GM12892 (cell line): ENCODE results near the gene FAM234B.
A peak's percentile ranks its signal among the peaks of the same experiment; 100 is the strongest.
"Not testable (repeated sequence)": the region's sequence is repeated elsewhere in the genome, so short reads cannot be mapped to it uniquely, and the experiment has no call there.

ENCODE experiments used
- DNase-seq: peaks from one replicate; pipeline ENCODE4 v3.0.0; 2011; ENCODE audit not compliant: insufficient read length
- FAIRE-seq: peaks from 2 replicates; lab custom pipeline; 2011; peaks lifted over from hg19 to GRCh38; lab: Jason Lieb, UNC
- POLR2A ChIP-seq: IDR thresholded peaks from 2 replicates; pipeline ENCODE4 v1.6.1; 2011; ENCODE audit warnings: low read depth, low read length, control low read depth
- POLR2AphosphoS5 ChIP-seq: IDR thresholded peaks from 2 replicates; pipeline ENCODE4 v1.6.1; 2011; ENCODE audit warnings: low read depth, low read length, control low read depth
- TAF1 ChIP-seq: IDR thresholded peaks from 2 replicates; pipeline ENCODE4 v1.6.1; 2011; ENCODE audit warnings: low read depth, mild to moderate bottlenecking, control low read depth, low read length, borderline replicate concordance

Gene FAM234B

DNA sequence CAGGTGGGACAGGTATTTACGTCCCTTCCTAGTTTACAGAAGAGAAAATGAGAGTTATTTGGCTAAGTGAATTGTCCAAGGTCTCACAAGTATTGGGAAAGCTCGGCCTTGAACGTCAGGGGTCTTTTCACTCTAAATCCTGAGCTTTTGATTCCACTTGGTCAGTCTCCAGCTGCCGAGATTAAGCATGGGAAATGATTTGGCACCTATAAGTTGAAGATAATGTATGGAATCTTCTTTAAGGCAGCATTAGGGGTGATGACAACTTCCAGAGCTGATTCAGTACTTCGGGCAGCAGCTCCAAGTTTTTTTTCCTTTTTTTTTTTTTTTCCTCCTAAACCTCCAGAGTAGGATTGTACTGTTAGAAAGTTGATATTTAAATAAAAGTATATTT is 722 bp downstream of the FAM234B start:
- TF ChIP-seq POLR2A (no peak), TAF1 (no peak), POLR2AphosphoS5 (no peak)
- DNase-seq (no peak), FAIRE-seq (no peak)

DNA sequence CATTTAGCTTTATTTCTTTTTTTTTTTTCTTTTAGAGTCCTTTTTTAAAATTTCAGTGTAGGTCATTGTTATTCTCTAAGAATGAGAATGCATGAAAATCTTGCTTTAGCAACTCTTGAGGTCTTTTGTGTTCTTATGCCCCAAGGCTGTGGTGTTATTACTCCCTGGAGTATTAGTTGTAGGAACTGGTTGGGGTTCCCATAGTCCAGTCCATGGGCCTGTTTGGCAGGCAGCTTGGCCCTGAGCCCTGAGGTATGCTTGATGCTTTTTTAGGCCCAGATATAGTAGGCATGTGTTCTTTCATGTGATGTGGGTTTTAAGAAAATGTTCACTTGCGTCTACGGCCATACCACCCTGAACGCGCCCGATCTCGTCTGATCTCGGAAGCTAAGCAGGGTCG is 1.6 kb downstream of the FAM234B start:
- FAIRE-seq: no peak

DNA sequence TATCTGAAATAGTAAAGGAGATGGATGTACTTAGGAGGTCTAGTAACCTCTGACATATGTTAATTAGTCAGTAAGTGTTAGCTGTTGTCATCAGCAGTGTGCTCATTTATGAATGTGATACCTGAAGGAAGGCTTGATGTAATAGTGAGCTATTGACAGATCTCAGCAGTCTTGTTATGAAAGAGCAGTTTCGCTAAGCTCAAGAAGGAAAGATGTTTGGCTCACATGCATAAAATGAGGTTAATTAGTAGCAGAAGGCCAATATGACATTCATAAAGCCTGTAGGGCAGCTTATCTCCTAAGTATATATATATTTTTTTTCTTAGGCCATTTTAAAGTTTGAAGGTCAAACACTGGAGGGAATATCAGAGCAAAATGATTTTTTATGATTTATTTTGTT is 2.8 kb downstream of the FAM234B start:
- DNase-seq (no peak), FAIRE-seq (no peak)
- TF ChIP-seq TAF1: no peak
- no peak for TF ChIP-seq POLR2AphosphoS5
- TF ChIP-seq POLR2A: no peak

More for the DNA sequence above, 1.6 kb downstream of the FAM234B start:
- no peak for DNase-seq
- TF ChIP-seq TAF1 (no peak), POLR2A (no peak), POLR2AphosphoS5 (no peak)

DNA sequence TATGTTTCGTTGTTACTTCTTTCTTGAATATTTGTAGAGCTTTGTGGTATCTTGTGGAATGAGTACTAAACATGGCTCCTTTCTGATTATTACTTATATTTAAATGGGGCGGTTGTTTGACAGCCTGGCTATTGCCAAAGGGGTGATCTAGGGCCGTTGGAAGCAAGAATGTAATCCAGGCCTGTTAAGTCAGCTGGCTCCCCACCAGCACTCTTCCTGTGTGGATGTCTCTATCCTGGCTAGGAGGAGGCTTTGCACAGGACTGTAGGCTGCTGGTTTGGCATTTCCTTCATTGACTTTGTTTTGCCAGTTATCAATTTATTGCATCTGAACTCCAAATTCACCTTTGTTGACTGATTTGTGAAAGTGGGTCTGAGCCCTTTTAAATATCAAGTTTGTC is 5.6 kb downstream of the FAM234B start:
- TF ChIP-seq TAF1: no peak
- FAIRE-seq (no peak), DNase-seq (no peak)

DNA sequence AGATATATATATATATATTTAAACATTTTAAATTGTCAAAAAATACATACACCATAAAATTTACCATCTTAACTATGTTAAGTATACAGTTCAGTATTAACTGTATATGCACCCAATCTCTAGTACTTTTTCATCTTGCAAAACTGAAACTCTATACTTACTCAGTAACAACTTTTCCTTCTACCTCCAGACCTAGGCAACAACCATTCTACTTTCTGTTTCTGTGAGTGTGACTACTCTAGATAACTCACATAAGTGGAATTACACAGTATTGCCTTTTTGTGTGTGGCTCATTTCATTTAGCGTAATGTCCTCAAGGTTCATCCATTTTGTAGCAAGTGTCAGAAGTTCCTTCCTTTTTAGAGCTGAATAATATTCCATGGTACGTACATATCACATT is 8.2 kb downstream of the FAM234B start:
- FAIRE-seq (no peak), DNase-seq (no peak)
- no peak for TF ChIP-seq TAF1
- no peak for TF ChIP-seq POLR2A
- no peak for TF ChIP-seq POLR2AphosphoS5

DNA sequence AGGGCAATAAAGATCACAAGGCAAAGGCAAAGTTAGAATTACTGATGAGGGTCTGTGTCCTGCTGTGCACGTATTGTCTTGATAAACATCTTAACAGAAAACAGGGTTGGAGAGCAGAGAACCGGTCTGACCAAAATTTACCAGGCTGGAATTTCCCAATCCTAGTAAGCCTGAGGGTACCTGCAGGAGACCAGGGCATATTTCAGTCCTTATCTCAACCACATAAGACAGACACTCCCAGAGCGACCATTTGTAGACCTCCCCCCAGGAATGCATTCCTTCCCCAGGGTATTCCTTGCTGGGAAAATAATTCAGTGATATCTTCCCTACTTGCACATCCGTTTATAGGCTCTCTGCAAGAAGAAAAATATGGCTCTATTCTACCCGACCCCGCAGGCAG is 9.4 kb downstream of the FAM234B start:
- not testable (repeated sequence) for FAIRE-seq

DNA sequence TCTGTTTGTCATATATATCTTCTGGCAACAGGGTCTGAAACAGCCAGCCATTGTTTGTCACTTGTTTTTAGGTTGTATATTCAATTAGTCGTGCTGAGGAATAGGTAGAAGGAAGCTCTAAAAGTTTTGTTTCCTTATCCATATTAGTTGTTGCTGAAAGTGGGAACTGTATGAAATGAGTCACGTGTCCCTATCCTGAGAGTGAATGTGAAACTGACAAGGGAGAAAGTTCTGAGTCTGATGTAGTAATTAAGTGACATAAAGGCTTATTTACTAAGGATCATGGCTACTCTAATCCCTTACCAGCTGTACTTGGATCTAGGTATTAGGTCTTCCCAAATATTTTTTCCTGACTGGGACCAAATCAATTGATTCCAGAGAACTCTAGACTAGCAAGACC is 16.4 kb downstream of the FAM234B start:
- FAIRE-seq: peak; percentile 64
- no peak for DNase-seq
- TF ChIP-seq TAF1 (no peak), POLR2AphosphoS5 (no peak), POLR2A (no peak)

More for the DNA sequence above, 9.4 kb downstream of the FAM234B start:
- DNase-seq: not testable (repeated sequence)

DNA sequence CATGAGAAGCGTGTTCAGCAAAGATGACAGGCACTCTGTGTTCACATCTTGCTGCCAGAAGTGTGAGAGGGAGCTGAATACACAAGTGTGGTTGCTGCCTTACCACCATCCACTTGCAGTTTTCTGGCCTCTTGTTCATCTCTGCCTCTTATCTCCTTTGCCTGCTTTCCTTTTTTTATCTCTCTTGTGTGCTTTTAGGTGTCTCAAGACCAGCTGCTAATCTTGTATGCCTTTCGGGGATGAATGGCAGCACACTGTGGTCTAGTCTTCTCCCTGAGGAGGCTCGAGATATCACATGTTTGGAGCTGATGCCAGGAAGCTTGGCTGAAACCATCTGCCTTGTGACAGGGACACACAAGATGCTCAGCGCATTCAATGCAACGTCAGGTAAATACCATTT is 17.2 kb downstream of the FAM234B start:
- FAIRE-seq (no peak), DNase-seq (no peak)
- TF ChIP-seq TAF1 (no peak), POLR2AphosphoS5 (no peak), POLR2A (no peak)

DNA sequence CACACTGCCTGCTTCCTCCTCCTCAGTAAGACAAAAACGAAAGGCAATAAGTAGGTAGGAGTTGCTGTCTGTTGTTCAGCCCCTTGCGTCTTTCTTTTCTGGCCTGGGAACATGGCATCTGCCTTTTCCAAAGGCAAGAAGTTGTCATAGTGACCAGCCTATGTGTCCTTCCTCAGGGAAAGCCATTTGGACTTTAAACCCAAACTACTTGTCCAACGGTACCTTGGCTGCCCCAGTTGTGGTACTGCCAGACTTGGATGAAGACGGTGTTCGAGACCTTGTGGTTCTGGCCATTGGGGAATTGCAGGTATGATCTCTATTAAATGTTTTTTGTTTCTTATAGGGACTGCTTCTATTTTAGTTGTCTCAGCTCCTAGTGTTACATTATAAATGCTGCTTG is 18.5 kb downstream of the FAM234B start:
- FAIRE-seq (no peak), DNase-seq (no peak)
- TF ChIP-seq POLR2A: no peak
- no peak for TF ChIP-seq TAF1
- no peak for TF ChIP-seq POLR2AphosphoS5

DNA sequence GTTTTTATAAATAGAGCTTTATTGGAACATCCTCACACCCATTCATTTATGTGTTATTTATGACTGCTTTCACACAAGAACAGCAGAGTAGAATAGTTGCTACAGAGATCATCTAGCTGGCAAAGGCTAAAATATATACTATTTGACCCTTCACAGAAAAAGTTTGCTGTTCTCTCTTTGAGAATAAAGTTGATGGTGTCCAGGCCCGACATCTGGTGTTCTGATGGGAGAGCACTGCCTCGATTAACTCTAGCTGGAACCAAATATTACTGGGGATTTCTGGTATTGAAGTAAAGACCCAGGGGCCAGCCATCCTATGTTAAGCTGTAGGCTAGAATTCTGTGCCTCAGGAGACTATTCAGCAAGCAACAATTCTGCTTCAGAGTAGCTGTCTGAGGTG is 21.8 kb downstream of the FAM234B start:
- no peak for DNase-seq
- TF ChIP-seq TAF1 (no peak), POLR2A (no peak), POLR2AphosphoS5 (no peak)
- FAIRE-seq: no peak

DNA sequence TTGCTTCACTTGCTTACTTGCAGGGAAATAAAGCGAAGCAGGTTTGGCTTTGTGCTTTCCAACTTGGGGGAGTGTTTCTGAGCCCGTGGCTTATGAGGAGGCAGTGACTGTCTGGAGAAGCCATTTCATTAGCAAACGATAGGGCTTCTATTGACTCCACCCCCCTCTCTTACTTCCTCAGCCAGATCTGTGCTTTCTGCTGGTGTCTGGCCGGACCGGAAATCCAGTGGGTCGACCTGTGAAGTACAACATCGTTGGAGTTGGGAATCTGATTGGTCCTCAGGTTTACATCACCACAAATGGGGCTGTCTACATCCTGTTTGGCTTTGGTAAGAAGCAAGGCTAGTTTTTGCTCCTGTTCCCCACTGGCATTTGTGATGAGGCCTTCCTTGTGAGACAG is 22.3 kb downstream of the FAM234B start:
- no peak for DNase-seq
- FAIRE-seq: no peak
- TF ChIP-seq TAF1 (no peak), POLR2AphosphoS5 (no peak), POLR2A (no peak)

DNA sequence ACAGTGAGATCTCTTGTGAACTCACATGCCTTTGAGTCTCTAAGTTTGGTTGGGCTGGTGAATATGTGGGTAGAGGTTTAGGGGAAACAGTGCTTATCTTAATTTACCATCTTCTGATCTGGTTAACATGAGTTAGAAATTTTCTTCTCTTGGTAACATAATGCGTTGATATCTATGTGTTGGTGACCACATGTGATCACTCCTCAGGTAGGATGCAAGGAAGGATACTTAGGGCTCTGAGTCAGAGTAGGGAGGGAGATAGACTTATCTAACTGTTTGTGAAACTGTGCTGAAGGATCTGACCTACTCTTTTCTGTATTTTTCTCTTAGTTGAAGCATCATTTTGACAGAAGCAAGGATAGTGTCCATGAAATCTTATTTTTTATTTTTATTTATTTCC is 23.1 kb downstream of the FAM234B start:
- DNase-seq (no peak), FAIRE-seq (no peak)

DNA sequence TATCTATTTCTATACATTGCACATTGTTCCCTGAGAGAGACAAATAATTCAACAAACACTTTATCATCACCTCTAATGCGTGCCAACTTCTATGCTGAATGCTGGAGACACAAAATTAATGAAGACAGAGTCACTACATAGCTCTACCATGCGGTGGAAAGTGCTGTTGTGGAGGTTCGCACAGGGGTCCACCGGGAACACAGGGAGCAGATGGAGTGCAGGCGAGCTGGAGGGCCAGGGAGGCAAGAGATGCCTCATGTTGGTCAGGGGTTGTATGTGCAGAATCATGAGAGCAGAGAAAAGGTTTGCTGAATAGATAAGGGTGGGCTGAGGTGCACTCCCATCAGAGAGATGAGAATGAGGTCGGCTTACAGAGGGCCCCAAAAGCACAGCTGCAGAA is 25.2 kb downstream of the FAM234B start:
- TF ChIP-seq POLR2A (no peak), TAF1 (no peak), POLR2AphosphoS5 (no peak)
- no peak for DNase-seq
- no peak for FAIRE-seq

More for the DNA sequence above, 23.1 kb downstream of the FAM234B start:
- TF ChIP-seq POLR2A (no peak), TAF1 (no peak), POLR2AphosphoS5 (no peak)
